Stimulated activated CD8-positive, alpha-beta memory T cell treated with anti-CD3 and anti-CD28 coated beads, Interleukin-4, amount 100 ng/mL, for 48 hours (primary cell): ENCODE measurements around the gene GAMT.
A peak's percentile ranks its signal among the peaks of the same experiment; 100 is the strongest.

Source experiments
- DNase-seq: peaks from one replicate; pipeline ENCODE4 v3.0.0-alpha.2; 2020

GAMT gene

DNA sequence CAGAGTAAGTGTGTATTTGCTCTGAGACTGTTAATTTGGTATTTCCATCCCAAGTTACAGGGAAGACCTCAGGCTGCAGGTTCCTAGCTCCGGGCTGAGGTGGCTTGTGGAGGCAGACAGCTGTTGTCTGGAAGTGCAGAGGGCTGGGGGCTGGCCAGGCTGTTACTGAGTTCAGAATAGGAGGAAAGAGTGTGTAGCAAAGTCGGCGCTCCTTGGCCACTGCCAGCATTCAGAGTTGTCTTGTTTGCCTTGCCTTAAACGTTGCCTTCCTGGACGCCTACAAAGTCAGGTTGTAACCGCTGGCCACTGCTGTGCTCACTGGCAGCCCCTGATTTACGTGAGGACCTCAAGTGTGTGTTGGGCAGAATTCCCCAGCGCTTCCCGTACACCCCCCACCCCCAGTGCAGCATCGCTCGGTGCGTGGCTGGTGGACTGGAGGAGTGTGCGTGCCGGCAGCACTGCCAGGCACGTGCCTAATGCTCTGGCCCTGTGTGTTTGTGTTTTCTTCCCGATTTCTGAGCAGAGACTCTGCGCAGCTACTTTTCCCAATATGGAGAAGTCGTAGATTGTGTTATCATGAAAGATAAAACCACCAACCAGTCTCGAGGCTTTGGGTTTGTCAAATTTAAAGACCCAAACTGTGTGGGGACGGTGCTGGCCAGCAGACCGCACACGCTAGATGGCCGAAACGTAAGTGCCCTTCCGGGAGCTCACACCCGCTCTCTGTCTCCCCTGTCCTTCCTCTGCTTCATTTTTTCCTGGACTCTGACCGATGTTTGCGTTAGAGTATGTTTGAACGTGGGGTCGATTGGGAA is 16.5 kb upstream of the GAMT start:
- DNase-seq, result no peak

DNA sequence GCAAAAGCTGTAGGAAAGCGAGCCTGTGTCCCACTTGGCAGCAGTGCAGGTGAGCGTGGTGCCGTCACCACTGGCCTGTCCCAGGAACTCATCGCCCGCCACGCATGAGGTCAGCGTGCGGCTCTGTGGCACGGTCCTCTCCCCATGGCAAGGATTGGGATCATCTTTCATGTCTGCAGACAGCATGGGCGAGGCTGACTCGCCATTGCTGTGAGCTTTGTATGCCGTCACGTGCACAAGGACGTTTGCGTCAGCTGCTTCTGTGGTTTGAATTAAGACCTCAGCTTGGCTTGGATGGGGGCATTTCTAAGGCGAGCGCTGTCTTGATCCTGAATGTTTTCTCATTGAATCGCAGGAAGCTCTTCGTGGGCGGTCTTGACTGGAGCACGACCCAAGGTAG is 15.8 kb upstream of the GAMT start:
- DNase-seq, result no peak

DNA sequence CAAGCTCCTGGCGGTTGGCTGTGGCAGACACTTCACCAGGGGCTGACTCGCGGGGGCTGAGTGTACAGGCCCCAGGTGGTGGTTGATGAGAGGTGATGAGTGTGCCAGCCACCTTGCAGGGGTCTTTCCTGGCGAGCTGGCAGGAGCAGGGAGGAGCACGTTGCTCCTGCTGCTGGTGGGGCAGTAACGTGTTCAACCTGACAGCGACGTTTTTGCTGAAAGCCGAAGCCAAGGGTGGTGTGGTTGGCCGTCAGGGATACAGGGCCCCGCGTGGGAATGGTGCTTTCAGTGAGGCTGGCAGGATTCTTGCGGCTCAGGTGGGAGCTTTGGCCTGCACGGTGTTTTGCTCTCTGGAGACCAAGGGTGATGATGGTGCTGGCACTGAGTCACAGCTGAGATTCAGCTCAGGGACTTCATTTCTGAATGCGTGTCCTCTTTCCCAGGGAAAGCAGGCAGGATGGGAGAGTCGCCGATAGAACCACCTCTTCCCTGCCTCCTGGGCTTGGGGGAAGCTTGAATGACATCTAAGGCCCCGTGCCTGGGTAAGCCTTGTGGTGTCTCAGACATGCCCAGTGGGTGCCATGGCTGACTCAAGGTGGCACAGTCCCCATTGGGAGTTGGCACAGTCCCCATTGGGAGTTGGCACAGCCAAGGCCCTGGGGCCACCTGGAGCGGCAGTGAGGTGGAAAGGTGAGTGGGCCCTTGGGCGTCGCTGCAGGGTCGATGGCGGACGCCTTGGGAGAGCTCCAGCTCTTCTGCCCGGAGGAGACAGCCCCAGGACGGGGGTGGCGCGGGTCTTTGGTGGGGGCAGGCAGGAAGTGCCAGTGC is 14.9 kb upstream of the GAMT start:
- no peak for DNase-seq

DNA sequence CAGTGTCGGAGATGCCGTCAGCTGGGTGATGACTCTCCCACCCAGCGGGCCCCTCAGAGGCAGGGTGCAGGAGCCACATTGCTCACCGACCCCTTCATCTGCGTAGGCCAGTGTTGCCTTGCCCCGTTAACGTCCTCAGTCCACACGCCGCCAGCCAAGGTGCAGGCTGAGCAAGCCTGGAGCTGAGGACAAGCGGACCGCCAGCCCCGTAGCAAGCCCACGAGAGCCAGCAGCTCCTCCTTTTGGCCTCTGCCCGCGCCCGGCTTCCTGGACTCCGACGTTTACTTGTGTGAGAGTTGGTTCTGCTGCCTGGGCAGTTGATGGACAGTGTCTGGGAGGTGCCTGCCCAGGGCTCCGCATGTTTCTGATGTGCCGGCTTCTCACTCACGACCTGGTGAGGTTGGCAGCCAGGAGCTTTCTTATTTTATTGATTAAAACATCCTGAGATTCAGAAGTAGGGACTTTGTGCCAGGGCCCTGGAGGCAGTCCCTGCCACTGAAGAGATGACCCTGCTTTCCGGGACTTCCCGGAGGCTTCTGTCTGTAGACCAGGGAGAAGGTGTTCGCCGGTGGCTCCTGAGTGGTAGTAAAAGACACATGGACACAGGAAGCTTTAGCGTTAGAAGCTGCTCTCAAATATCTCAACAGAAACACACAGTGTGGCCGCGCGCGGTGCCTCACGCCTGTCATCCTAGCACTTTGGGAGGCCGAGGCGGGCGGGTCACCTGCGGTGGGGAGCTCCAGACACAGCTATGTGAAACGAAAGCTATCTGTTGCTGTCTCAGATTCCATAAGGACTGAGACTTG is 11.9 kb upstream of the GAMT start:
- no peak for DNase-seq

DNA sequence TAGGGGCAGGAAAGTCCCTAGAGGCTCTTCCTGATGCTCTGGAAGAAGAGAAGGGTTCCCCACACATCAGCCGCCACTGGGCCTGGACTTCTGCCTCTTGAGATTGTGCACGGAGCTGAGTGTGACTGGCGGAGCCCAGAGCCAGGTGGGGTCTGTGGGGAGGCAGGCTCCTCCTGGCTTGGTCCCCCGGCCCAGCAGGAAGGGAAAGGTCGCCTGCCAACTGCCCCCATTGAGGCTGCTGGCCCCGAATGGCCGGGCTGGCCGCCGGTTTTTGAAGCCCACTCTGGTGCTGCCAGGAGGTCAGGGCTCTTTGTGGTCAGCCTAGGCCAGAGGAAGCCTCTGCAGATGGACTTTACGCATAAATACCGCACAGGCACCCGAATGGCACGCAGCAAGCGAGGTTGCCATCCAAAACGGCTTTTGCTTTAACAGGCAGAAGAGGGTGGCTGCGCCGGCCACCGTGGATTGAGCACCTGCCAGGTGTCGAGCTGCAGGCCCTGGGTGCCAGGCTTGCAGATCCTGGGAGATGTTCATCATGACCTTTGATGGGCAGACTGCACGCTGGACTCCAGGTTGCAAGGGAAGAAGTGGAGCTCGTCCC is 11.1 kb upstream of the GAMT start:
- DNase-seq, result no peak

DNA sequence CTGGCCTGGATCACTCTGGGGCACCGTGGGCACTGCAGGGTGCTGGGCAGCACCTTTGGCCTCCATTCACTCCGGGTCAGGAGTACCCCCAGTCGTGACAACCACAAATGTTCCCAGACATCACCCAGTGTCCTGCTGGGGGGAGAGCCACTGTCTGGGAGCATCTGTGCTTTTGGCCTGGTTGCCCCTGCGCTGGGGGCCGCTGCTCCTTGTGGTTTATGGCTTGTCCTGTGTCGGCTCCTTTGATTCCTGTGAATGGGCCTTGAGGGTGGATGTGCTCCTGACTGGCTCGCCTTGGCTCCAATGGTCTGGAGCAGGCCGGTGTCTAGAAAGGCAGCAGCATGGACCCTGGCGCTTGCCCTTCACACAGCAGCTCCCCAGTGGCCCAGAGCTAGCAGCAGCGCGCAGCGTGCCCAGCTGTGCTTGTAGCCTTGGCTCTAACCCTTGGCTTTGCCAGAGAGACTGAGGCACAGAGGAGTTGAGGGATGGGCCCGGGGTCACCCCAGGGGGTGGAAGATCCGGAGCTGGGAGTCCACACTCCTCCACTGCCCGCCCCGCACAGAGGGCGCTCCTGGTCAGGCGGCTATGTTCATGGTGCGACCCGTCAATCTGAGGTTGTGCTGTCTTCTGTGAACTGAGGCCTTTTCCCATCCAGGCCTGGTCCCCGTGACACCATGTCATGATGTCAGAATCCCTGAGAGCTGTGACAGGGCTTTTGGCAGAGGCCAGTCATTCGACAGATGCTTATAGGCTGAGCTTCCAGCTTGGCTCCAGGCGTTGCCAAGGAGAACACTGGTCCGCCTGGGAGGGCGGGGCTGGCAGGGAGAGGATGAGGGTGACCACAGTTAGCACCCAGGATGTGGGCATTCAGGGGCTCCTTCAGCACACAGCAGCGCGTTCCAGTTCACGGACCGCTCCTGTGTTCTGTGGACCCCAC is 10.2 kb upstream of the GAMT start:
- DNase-seq, result peak; percentile 50

DNA sequence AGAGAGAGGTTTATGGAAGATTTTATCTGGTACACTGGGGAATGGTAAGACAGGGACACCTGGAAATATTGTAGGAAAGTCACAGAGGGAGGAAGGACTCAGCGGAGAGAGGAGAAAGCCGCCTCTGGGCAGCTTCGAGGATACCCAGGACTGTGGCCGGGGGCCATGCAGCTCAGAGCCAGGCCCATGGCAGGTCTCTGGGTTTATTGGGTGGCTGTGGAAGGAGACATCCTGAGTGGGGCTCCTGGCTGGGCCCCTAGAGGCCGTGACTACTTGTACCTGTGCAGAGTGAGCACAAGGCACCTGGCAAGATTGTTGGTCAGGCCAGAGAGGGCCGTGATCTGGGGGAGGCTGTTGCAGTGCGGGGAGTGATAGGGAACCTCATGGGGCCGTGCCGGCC is 9.4 kb upstream of the GAMT start:
- no peak for DNase-seq

DNA sequence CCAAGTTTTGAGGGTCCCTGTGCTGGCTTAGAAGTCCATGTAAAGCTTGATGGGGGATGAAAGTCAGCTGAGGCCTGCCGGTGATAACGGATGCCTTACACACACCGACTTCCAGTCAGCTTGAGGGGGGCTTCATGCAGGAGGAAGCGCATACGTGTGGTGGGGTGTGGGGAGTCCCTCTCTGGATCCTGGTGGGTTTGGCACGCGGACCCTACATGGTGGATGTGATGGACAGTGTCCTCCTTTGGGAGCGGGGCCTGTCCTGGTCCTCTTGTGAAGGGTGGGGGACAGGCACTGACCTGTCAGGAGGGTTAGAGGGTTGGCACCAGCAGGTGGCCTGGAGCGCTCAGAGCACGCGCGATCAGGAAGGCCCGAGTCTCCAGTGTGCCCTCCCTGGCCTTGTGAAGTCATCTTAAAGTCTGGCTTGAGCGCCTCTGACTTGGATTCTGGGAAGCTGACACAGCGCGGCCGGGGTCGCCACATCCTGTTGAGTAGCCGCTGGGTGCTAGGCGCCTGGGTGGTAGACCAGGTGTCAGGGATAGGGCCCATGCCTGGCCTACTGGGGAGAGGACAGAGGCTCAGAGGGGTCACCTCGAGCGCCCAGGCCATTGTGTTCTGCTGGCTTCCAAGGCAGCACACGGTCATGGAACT is 8.9 kb upstream of the GAMT start:
- DNase-seq, result peak; percentile 64

DNA sequence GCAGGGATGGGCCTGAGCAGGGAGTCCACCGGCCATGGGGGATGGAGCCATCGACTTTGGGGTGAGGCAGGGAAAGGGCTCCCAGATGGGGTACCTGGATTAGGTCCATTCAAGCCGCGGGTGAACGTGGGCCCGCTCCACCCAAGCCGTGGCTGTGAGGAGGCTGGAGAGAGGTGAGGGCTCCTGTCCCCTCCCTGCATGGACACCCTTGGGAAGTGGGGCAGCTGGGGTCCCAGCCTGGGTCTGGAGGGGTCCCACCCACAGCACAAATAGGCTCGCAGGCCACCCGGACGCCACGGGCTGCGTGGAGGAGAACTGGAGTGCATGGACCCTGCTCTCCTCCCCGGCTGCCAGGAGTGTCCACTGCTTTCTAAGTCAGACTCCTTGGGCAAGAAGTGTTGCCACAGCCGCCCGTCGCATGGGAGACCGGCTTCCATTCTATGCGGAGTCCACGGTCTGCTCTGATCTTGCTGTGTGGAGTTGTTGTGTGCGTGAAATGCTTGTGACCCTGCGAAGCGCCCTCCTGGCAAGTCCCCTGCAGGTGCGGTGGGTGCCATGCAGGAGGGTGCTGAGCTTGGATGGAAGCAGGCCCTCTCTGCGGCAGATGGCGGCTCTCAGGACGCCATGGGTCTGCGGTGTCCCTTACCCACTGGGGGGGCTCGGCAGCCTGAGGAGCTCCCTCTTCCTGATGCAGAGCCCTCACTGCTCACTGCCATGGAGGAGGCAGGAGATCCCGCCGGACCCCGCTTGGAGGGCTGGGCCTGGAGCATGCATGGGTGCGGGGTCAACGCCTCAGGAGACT is 8.1 kb upstream of the GAMT start:
- no peak for DNase-seq

DNA sequence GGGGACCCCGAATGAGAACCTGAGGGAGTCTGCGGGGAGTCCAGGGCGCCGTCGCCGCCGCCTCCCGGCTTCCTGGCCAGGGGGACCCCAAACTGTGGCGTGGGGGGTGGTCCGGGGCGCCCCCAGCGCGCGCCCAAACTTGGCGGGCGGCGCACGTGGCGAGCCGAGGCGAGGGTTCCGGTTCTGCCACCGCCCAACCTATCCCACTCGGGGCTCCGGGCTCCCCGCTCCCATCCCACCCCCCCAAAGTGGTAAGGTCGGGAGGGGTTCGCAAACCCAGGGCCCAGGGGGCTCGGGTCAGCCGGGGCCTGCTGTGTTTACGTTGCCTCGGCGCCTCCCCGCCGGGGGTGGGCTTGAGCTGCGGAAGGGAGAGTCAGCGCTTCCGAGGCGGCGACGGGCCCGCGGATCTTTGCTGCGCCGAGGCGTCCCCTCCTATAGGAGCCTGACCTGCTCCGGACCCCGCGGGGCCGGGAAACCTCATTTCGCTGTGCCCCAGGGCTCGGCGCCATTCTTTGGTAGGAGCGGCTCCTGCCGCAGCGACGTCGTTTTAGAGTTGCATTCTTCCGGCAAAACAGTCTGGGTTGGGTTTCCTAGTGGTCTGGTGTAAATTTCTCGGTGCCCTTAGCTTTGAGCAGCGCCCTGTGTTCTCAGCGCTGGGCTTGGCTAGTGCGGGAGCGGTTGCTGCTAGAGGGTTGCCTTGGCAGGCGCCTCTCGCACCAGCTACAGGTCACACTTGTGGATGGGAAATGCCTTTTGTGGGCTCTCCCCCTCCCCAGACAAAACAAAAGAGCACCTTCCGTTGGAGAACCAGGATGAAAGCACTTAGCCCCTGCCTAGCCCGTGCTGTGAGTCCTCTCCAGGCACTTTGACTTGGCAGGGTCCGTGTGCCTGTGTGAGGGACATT is 7.2 kb upstream of the GAMT start:
- peak; percentile 70 for DNase-seq

DNA sequence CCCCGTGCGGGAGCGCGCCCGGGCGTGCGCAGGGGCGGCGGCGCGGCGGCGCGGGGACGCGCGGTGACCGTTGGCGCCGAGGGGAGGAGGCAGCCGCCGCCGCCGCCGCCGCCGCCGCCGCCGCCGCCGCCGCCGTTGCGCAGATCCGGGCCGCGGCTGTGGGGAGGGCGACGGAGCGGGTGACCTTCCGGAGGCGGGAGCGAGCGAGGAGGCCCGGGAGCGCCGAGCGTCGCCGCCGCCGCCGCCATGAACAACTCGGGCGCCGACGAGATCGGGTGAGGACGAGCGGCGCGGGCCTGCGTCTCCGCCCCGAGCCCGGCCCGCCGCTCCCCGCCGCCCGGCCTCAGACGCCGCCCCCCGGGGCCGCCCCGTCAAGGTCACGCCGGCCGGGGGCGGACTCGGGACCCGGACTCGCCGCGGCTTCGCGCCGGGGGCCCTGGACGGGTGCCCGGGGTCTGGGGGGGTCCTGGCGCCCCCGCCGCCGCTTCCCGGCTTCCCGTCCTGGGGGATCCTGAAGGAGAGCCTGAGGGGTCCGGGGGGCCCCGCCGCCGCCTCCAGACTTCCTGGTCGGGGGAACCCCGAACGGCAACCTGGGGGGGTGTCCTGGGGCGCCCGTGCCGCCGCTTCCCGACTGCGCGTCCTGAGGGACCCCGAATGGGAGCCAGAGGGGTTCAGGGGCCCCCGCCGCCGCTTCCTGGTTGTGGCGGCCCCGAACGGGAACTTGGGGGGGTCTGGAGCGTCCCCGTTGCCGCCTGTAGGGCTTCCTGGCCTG is 6.4 kb upstream of the GAMT start, which contains the start of gene DAZAP1:
DAZAP1 (plus strand) TSS at position 59 of the 772 bp plus-strand sequence; CDS start at position 247, 188 bp downstream.
- peak; percentile 52 for DNase-seq

DNA sequence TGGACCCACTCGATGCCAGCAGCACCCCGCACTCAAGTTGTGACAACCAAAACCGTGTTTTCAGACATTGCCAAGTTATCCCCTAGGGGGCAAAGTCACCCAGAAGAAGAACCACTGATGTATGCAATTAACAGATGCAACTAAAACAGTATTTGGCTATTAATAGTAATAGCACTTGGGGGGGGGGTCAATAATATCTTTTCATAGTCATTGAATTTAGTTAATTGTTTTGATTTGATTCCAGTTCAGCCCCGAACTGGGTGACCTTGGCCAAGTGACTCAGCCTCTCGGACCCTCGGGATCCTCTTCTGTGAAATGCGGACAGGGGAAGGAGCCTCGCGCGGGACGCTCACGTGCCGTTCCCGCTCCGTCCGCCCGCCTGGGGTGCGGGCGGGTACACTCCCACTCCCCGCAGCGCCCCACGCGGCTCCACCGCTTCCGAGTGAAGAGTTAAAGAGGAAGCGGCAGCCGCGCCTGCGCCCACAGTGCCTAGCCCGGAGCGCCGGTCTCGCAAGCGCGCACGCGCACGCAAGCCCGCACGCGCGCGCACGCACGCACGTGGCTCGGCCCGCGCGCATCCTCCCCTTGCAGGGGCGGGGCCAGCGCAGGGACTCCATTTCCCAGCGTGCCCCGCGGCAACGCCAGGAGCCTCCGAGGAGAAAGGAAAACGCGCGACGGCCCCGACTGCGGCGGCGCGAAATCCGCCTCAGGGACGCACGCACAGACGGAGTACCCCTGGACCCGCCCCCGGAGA is 5.6 kb upstream of the GAMT start:
- DNase-seq, result peak; percentile 99

DNA sequence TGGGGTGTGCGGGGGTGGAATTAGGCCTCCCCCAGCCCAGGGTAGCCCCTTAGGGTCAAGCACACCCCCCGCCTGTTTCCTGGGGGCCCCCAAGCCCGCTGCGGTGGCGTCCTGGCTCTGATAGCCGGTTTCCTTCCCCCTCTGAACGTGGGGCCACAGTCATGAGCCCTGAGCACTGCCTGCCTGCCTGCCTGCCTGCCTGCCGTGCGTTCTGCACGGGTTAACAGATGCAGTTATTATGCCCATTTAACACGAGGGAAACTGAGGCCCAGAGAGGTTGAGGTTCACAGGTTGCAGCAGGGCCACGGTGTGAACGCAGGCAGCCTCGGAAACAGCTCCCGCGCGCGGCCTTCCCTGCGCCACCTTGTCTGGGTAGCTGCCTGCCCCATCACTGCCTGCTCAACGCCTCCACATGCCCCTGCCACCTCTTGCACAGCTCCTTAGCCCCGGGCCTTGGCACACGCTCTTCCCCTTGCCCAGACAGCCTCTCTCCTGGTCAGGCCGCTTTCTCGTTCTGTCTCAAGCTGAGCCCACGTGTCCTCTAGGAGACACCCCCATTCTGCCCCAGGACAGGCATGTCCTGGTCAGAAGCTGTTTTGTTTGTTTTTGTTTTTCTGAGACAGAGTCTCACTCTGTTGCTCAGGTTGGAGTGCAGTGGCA is 1.2 kb upstream of the GAMT start:
- no peak for DNase-seq

DNA sequence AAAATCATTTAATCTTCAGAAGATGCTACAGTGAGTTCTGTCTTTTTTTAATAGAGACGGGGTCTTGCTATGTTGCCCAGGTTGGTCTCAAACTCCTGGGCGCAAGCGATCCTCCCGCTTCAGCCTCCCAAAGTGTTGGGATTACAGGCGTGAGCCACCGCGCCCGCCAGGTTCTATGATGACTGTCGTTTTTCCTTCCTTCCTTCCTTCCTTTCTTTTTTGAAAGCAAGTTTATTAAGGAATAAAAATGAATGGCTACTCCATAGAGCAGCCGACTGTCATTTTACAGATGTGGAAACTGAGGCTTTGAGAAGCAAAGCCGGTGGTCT is 511 bp upstream of the GAMT start:
- no peak for DNase-seq

DNA sequence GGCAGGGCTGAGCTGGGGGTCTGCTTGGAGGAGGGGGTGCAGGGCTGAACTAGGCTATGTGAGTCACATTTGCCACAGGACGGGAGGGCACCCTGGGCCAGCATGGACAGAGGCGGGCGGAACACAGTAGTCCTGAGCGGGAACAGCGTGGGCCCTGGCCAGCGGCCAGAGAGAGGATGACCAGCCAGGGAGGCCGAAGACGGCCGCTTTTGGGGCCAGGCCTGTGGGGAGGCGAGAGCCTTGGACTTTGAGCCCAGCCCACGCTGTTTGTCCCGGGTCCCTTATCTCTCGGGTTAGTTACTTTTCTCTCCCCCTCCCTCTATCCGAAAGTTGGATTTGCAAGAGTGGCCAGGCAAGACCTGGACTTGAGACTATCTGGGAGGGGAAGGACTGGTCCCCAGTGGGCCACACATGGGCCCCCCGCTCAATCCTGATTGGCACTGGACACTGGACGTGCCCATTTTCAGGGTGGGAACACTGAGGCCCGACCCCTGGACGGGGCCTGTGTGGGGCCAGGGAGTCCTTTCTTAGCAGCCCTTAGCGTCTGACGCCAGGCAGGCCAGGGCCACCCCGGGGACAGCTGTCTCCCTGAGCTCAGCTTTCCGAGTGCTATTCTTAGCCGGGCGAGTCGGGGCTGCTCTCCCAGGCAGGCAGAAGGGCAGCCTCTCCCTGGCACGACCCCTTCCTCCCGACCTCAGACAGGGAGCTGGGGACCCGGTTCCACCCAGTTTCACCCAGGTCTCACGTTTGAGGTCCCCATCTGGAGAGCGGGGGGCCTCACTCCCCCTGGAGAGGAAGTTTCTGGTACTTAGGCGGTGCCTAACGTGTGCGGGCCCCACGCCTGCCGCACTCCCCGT is 833 bp downstream of the GAMT start:
- DNase-seq, result no peak

DNA sequence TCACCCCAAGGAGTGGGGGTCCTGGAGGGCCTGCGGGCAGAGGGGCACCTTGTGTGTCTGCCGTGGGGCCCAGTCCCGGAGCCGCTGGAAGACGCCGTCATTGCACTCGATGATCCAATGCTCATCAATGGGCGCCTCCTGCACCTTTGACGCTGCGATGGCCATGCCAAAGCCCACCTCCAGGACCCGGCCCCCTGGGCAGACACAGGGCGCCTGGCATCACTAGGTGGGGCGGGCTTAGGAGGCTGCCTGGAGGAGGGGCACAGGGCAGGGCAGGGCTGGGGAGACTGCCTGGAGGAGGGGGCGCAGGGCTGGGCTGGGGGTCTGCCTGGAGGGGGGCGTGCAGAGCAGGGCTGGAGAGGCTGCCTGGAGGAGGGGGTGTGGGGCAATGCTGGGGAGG is 1.6 kb downstream of the GAMT start:
- no peak for DNase-seq
